Dermis lymphatic vessel endothelial cell (primary cell): ENCODE data around the gene OSTF1. TPM values are rescaled to one million over a fixed set of nuclear protein-coding genes. Genes with fewer than 3 reads are reported as not detected.

Experiments
- total RNA-seq: library from RNA; depleted of rRNA; stranded (reverse); fragments of >200 nt; gene quantifications from 2 replicates; pipeline ENCODE4 v1.2.1, GENCODE V29; 2014

The OSTF1 gene
- total RNA-seq, result 93.8 and 132 TPM in 2 replicates

GRCh38 chr9:75087824-75088645 lies at the start of gene OSTF1, which contains the start of gene NMRK1:
OSTF1 (plus strand) TSS chr9:75088514; CDS start chr9:75088693, 179 bp downstream.
NMRK1 (minus strand) TSS chr9:75088155; CDS start chr9:75083115, 5,040 bp downstream.

Other genes with a start within 250 kb of the OSTF1 start
- 0.09 and 0.33 TPM in 2 replicates for gene TRPM6, start 200.6 kb upstream of the OSTF1 start, total RNA-seq
- 2.0 and 2.1 TPM in 2 replicates for gene C9orf40, start 135.6 kb upstream of the OSTF1 start, total RNA-seq
- 11.7 and 23.5 TPM in 2 replicates for gene CARNMT1, start 60.2 kb upstream of the OSTF1 start, total RNA-seq
- gene NMRK1, start 359 bp upstream of the OSTF1 start, total RNA-seq, result 17.1 and 25.6 TPM in 2 replicates